A549 (cell line): ENCODE measurements around the gene NFATC3. TPM values are rescaled to one million over a fixed set of nuclear protein-coding genes. Genes with fewer than 3 reads are reported as not detected.

Experiments used
- ATAC-seq, 2 experiments: fragments of 200-7000 bp in 1 of 2; fragments of >200 bp in 1 of 2; cut with Nextera tagmentation in 1 of 2; cut with Tn5 transposase in 1 of 2; 3 replicates each; pipeline versions ENCODE4 v1.8.0 to v1.9.1; 2018 to 2020; ENCODE audit warnings: mild to moderate bottlenecking in 1 of 2, moderate library complexity in 1 of 2
- CTCF ChIA-PET: fragments of 300-600 bp; sonication (Branson Sonifier 250); formaldehyde crosslinking; extraction: SDS; loops from one replicate; lab custom pipeline; 2021; ENCODE audit warnings: antibody characterized with exemption, inconsistent platforms; lab: Yijun Ruan, JAX
- POLR2A ChIA-PET: fragments of 350-600 bp; formaldehyde crosslinking; extraction: SDS; loops from one replicate; lab custom pipeline; 2021; ENCODE audit warnings: antibody characterized with exemption, inconsistent platforms; lab: Yijun Ruan, JAX
- DNase-seq, 2 experiments: peaks; one replicate each; pipeline versions ENCODE4 v3.0.0 to v3.0.0-alpha.2; 2011 to 2016; ENCODE audit warnings: low read depth in 1 of 2, low spot score in 1 of 2
- FAIRE-seq: peaks from 2 replicates; lab custom pipeline; 2011; peaks lifted over from hg19 to GRCh38; lab: Jason Lieb, UNC
- H3K27ac ChIP-seq, 2 experiments: fragments of >200 bp; sonication (Bioruptor Twin); formaldehyde crosslinking; 3 replicates each; pipeline ENCODE4 v1.5.1; 2016 to 2017
- H3K4me1 ChIP-seq: fragments of >200 bp; sonication (Bioruptor Twin); formaldehyde crosslinking; 3 replicates; pipeline ENCODE4 v1.6.1; 2016
- H3K4me2 ChIP-seq: fragments of >200 bp; sonication (Bioruptor Twin); formaldehyde crosslinking; 3 replicates; pipeline ENCODE4 v1.6.1; 2016
- H3K4me3 ChIP-seq: fragments of >200 bp; sonication (Bioruptor Twin); formaldehyde crosslinking; 3 replicates; pipeline ENCODE4 v1.5.1; 2016
- H3K9me3 ChIP-seq: fragments of >200 bp; sonication (Bioruptor Twin); formaldehyde crosslinking; 3 replicates; pipeline ENCODE4 v1.6.1; 2016
- ATOH8 ChIP-seq: fragments of 250-450 bp; sonication (Bioruptor Pico); IDR thresholded peaks from 2 replicates; pipeline ENCODE4 v1.5.0; 2020; ENCODE audit warnings: low read depth, mild to moderate bottlenecking, moderate library complexity
- BHLHE40 ChIP-seq: IDR thresholded peaks from 2 replicates; pipeline ENCODE4 v1.6.1; 2012; ENCODE audit warnings: low read depth, low read length, inconsistent platforms
- CEBPB ChIP-seq, 2 experiments: fragments of >200 bp in 1 of 2; sonication (Bioruptor Twin) in 1 of 2; formaldehyde crosslinking in 1 of 2; IDR thresholded peaks; 2 replicates each; pipeline ENCODE4 v1.6.1; 2012 to 2016
- E2F6 ChIP-seq: IDR thresholded peaks from 2 replicates; pipeline ENCODE4 v1.6.1; 2012; ENCODE audit warnings: low read depth, borderline replicate concordance
- EHMT2 ChIP-seq: fragments of 200-600 bp; sonication (generic); IDR thresholded peaks from 2 replicates; pipeline ENCODE4 v1.6.1; 2016; ENCODE audit warnings: antibody characterized with exemption, low read depth, mild to moderate bottlenecking, moderate library complexity
- EP300 ChIP-seq, 2 experiments: fragments of >200 bp; sonication (Bioruptor Twin); formaldehyde crosslinking; IDR thresholded peaks; 2 replicates in 1 of 2; 3 replicates in 1 of 2; pipeline ENCODE4 v1.6.1; 2016 to 2017
- FOSB ChIP-seq: fragments of 250-450 bp; sonication (Bioruptor Pico); IDR thresholded peaks from 2 replicates; pipeline ENCODE4 v1.5.0; 2020; ENCODE audit warnings: mild to moderate bottlenecking, moderate library complexity
- HMGXB4 ChIP-seq: fragments of 250-450 bp; sonication (Bioruptor Pico); IDR thresholded peaks from 2 replicates; pipeline ENCODE4 v1.5.0; 2021; ENCODE audit warnings: mild to moderate bottlenecking, moderate library complexity, borderline replicate concordance
- KDM5A ChIP-seq: fragments of 200-600 bp; sonication (generic); IDR thresholded peaks from 2 replicates; pipeline ENCODE4 v1.6.1; 2016; ENCODE audit warnings: antibody characterized with exemption, mild to moderate bottlenecking
- NPAS2 ChIP-seq: fragments of 250-450 bp; sonication (Bioruptor Pico); IDR thresholded peaks from 2 replicates; pipeline ENCODE4 v1.8.0; 2022; ENCODE audit warnings: mild to moderate bottlenecking, moderate library complexity, borderline replicate concordance
- RAD21 ChIP-seq, 2 experiments: fragments of >200 bp in 1 of 2; sonication (Bioruptor Twin) in 1 of 2; formaldehyde crosslinking in 1 of 2; IDR thresholded peaks in 1 of 2; conservative IDR thresholded peaks in 1 of 2; 2 replicates in 1 of 2; 3 replicates in 1 of 2; pipeline ENCODE4 v1.6.1; 2012 to 2018; ENCODE audit warnings: inconsistent platforms in 1 of 2
- RARB ChIP-seq: fragments of 250-450 bp; sonication (Bioruptor Pico); IDR thresholded peaks from 2 replicates; pipeline ENCODE4 v1.8.0; 2021; ENCODE audit warnings: mild to moderate bottlenecking, moderate library complexity
- RCOR1 ChIP-seq: fragments of 150-350 bp; IDR thresholded peaks from 2 replicates; pipeline ENCODE4 v1.6.1; 2014; ENCODE audit warnings: antibody characterized with exemption, low read length, low read depth
- RFX5 ChIP-seq: fragments of 450-650 bp; IDR thresholded peaks from 2 replicates; pipeline ENCODE4 v1.7.1; 2014; ENCODE audit warnings: antibody characterized with exemption, mild to moderate bottlenecking, moderate library complexity
- SMC3 ChIP-seq: fragments of >200 bp; sonication (Bioruptor Twin); formaldehyde crosslinking; IDR thresholded peaks from 3 replicates; pipeline ENCODE4 v1.6.1; 2018; ENCODE audit warnings: inconsistent platforms
- USF2 ChIP-seq: fragments of 450-650 bp; IDR thresholded peaks from 2 replicates; pipeline ENCODE4 v1.6.1; 2014; ENCODE audit warnings: antibody characterized with exemption
- ZC3H11A ChIP-seq: fragments of 450-650 bp; IDR thresholded peaks from 2 replicates; pipeline ENCODE4 v1.6.1; 2014; ENCODE audit warnings: antibody characterized with exemption, mild to moderate bottlenecking
- ZSCAN20 ChIP-seq: fragments of 250-450 bp; sonication (Bioruptor Pico); IDR thresholded peaks from 2 replicates; pipeline ENCODE4 v1.8.0; 2022; ENCODE audit warnings: mild to moderate bottlenecking, moderate library complexity
- WGBS: methylation state at CpG from one replicate; pipeline ENCODE4 v1.1.6; 2017; ENCODE audit errors: missing lambda C conversion rate; 5-methylcytosine and 5-hydroxymethylcytosine counted together
- polyA plus RNA-seq, 4 experiments: library from polyadenylated mRNA; depleted of rRNA in 3 of 4; stranded (reverse); fragments of >200 nt; fragmentation: RNase III in 1 of 4; extraction: RNeasy Plus Mini Kit Qiagen cat#74134 plus additional on column Dnase treatment in 1 of 4; gene quantifications; 2 replicates in 3 of 4; 3 replicates in 1 of 4; pipeline ENCODE4 v1.2.3, GENCODE V29; 2011 to 2017
- small RNA-seq, 6 experiments: library from RNA; depleted of rRNA; stranded (forward); fragments of <200 nt; gene quantifications; one replicate each; pipeline ENCODE3, GENCODE V24; 2012

NFATC3 gene
- polyA plus RNA-seq, 2 of the 4 experiments (the other 2 are of a cell fraction) = 13.3 to 23.9 TPM

- no peak for TF ChIP-seq HMGXB4 (CRISPR knock-in tag)
- TF ChIP-seq KDM5A = no peak
- no peak for TF ChIP-seq RFX5
- TF ChIP-seq RARB (CRISPR knock-in tag) = no peak
- TF ChIP-seq NPAS2 (CRISPR knock-in tag) = no peak
- TF ChIP-seq E2F6 = no peak
- TF ChIP-seq ATOH8 = no peak
- no peak overlapping the region for H3K4me3 ChIP-seq
- ChIA-PET CTCF (interaction anchor here (1.1 to 6.9 kb wide), 3 partner anchors 13 to 98 kb away, joined by 3 to 89 read pairs (median 8); partner anchors contain the start of gene SLC7A6), POLR2A (interaction anchor here (1.0 kb wide), 1 partner anchor 11 kb away, joined by 3 read pairs; the partner anchor contains the start of gene SLC7A6)
- peaks cover 7% of the 10 kb centered on the region; the same call in 2 of the 3 replicates for H3K4me1 ChIP-seq
- 84% methylated on average over 4 of the region's 4 CpGs for WGBS
- FAIRE-seq = no peak
- ATAC-seq = no peak
- 0 out of 6 replicates have a peak overlapping the region, but pooled peaks of 1 of the 2 experiments have one; percentile 2 for H3K27ac ChIP-seq
- no peak for DNase-seq
- no peak overlapping the region for H3K4me2 ChIP-seq
- H3K9me3 ChIP-seq = no peaks in the 10 kb centered on the region
These were observed 190.5 kb downstream of the NFATC3 start for GRCh38 chr16:68275611-68276191.

- no peak for ATAC-seq
- no peak overlapping the region for H3K4me2 ChIP-seq
- ChIA-PET CTCF (interaction anchor here (2.4 to 6.9 kb wide), 2 partner anchors 14 kb away, joined by 8 to 89 read pairs; partner anchors contain the start of gene SLC7A6), POLR2A (interaction anchor here (1.0 kb wide), 1 partner anchor 12 kb away, joined by 3 read pairs; the partner anchor contains the start of gene SLC7A6)
- 73% methylated on average over 3 of the region's 3 CpGs for WGBS
- no peak for DNase-seq
- FAIRE-seq = no peak
- peaks cover 3% of the 10 kb centered on the region; the same call in 2 of the 3 replicates for H3K4me1 ChIP-seq
- no peak for TF ChIP-seq RAD21 (conservative IDR thresholded peaks at IDR 0.05 in 1 of 2, IDR thresholded peaks at IDR 0.05 in 1 of 2)
- TF ChIP-seq SMC3 = no peak
- TF ChIP-seq ZC3H11A = no peak
- TF ChIP-seq FOSB (CRISPR knock-in tag) = no peak
- no peak for TF ChIP-seq EP300 (IDR thresholded peaks at IDR 0.05)
- TF ChIP-seq USF2 = no peak
- no peak for TF ChIP-seq BHLHE40
- no peak for TF ChIP-seq CEBPB (IDR thresholded peaks at IDR 0.05)
- TF ChIP-seq ZSCAN20 (CRISPR knock-in tag) = no peak
- TF ChIP-seq EHMT2 = no peak
- no peak for TF ChIP-seq RCOR1
- no peak overlapping the region for H3K4me3 ChIP-seq
- H3K9me3 ChIP-seq = no peaks in the 10 kb centered on the region
- H3K27ac ChIP-seq = no peak overlapping the region
These were observed 191.1 kb downstream of the NFATC3 start for GRCh38 chr16:68276223-68276622.

Small RNAs within 50 kb of the gene (small RNA-seq; reads per million reads assigned to genes)
- gene RF00019 (0 reads per million in 6 experiments), gene RF00554 (0 reads per million in 6 experiments)

Other genes with a start within 250 kb of the NFATC3 start
- gene THAP11, start 243.1 kb upstream of the NFATC3 start, polyA plus RNA-seq (2011; rRNA removed) = 33.2 and 44.0 TPM in 2 replicates
- 27.2 to 30.9 TPM (median 30.0 TPM) in 3 replicates for gene THAP11, start 243.1 kb upstream of the NFATC3 start, polyA plus RNA-seq (2017; fragmentation: RNase III; extraction: RNeasy Plus Mini Kit Qiagen cat#74134 plus additional on column Dnase treatment)
- 168 and 209 TPM in 2 replicates for gene NUTF2, start 238.4 kb upstream of the NFATC3 start, polyA plus RNA-seq (2011; rRNA removed)
- gene NUTF2, start 238.4 kb upstream of the NFATC3 start, polyA plus RNA-seq (2017; fragmentation: RNase III; extraction: RNeasy Plus Mini Kit Qiagen cat#74134 plus additional on column Dnase treatment) = 270 to 301 TPM (median 287 TPM) in 3 replicates
- gene CENPT, start 237.7 kb upstream of the NFATC3 start, polyA plus RNA-seq (2011; rRNA removed) = 18.2 and 19.1 TPM in 2 replicates
- gene CENPT, start 237.7 kb upstream of the NFATC3 start, polyA plus RNA-seq (2017; fragmentation: RNase III; extraction: RNeasy Plus Mini Kit Qiagen cat#74134 plus additional on column Dnase treatment) = 35.9 to 40.3 TPM (median 36.9 TPM) in 3 replicates
- 21.0 and 35.3 TPM in 2 replicates for gene EDC4, start 212.3 kb upstream of the NFATC3 start, polyA plus RNA-seq (2011; rRNA removed)
- 54.9 to 60.4 TPM (median 58.1 TPM) in 3 replicates for gene EDC4, start 212.3 kb upstream of the NFATC3 start, polyA plus RNA-seq (2017; fragmentation: RNase III; extraction: RNeasy Plus Mini Kit Qiagen cat#74134 plus additional on column Dnase treatment)
- 0.22 and 0.34 TPM in 2 replicates for gene NRN1L, start 200.5 kb upstream of the NFATC3 start, polyA plus RNA-seq (2011; rRNA removed)
- gene NRN1L, start 200.5 kb upstream of the NFATC3 start, polyA plus RNA-seq (2017; fragmentation: RNase III; extraction: RNeasy Plus Mini Kit Qiagen cat#74134 plus additional on column Dnase treatment) = not detected in 3 replicates
- 15.1 and 18.2 TPM in 2 replicates for gene PSKH1, start 192.1 kb upstream of the NFATC3 start, polyA plus RNA-seq (2011; rRNA removed)
- gene PSKH1, start 192.1 kb upstream of the NFATC3 start, polyA plus RNA-seq (2017; fragmentation: RNase III; extraction: RNeasy Plus Mini Kit Qiagen cat#74134 plus additional on column Dnase treatment) = 14.6 to 15.8 TPM (median 15.7 TPM) in 3 replicates
- 0.92 and 1.6 TPM in 2 replicates for gene CTRL, start 153.5 kb upstream of the NFATC3 start, polyA plus RNA-seq (2011; rRNA removed)
- gene CTRL, start 153.5 kb upstream of the NFATC3 start, polyA plus RNA-seq (2017; fragmentation: RNase III; extraction: RNeasy Plus Mini Kit Qiagen cat#74134 plus additional on column Dnase treatment) = 3.6 to 4.4 TPM (median 3.9 TPM) in 3 replicates
- 11.0 and 11.3 TPM in 2 replicates for gene PSMB10, start 148.5 kb upstream of the NFATC3 start, polyA plus RNA-seq (2011; rRNA removed)
- gene PSMB10, start 148.5 kb upstream of the NFATC3 start, polyA plus RNA-seq (2017; fragmentation: RNase III; extraction: RNeasy Plus Mini Kit Qiagen cat#74134 plus additional on column Dnase treatment) = 51.9 to 53.5 TPM (median 52.4 TPM) in 3 replicates
- 1.7 and 2.6 TPM in 2 replicates for gene LCAT, start 141.2 kb upstream of the NFATC3 start, polyA plus RNA-seq (2011; rRNA removed)
- gene LCAT, start 141.2 kb upstream of the NFATC3 start, polyA plus RNA-seq (2017; fragmentation: RNase III; extraction: RNeasy Plus Mini Kit Qiagen cat#74134 plus additional on column Dnase treatment) = 8.4 to 11.2 TPM (median 10.0 TPM) in 3 replicates
- gene SLC12A4, start 116.7 kb upstream of the NFATC3 start, polyA plus RNA-seq (2011; rRNA removed) = 18.2 and 19.5 TPM in 2 replicates
- gene SLC12A4, start 116.7 kb upstream of the NFATC3 start, polyA plus RNA-seq (2017; fragmentation: RNase III; extraction: RNeasy Plus Mini Kit Qiagen cat#74134 plus additional on column Dnase treatment) = 32.6 to 34.7 TPM (median 33.2 TPM) in 3 replicates
- gene DPEP3, start 104.9 kb upstream of the NFATC3 start, polyA plus RNA-seq (2011; rRNA removed) = not detected in 2 replicates
- gene DPEP3, start 104.9 kb upstream of the NFATC3 start, polyA plus RNA-seq (2017; fragmentation: RNase III; extraction: RNeasy Plus Mini Kit Qiagen cat#74134 plus additional on column Dnase treatment) = not detected in 3 replicates
- not detected in 2 replicates for gene DPEP2, start 85.9 kb upstream of the NFATC3 start, polyA plus RNA-seq (2011; rRNA removed)
- gene DPEP2, start 85.9 kb upstream of the NFATC3 start, polyA plus RNA-seq (2017; fragmentation: RNase III; extraction: RNeasy Plus Mini Kit Qiagen cat#74134 plus additional on column Dnase treatment) = not detected in 3 replicates
- not detected in 2 replicates for gene DPEP2NB, start 69.5 kb upstream of the NFATC3 start, polyA plus RNA-seq (2011; rRNA removed)
- gene DPEP2NB, start 69.5 kb upstream of the NFATC3 start, polyA plus RNA-seq (2017; fragmentation: RNase III; extraction: RNeasy Plus Mini Kit Qiagen cat#74134 plus additional on column Dnase treatment) = not detected in 3 replicates
- 14.0 and 18.3 TPM in 2 replicates for gene DDX28, start 62.1 kb upstream of the NFATC3 start, polyA plus RNA-seq (2011; rRNA removed)
- gene DDX28, start 62.1 kb upstream of the NFATC3 start, polyA plus RNA-seq (2017; fragmentation: RNase III; extraction: RNeasy Plus Mini Kit Qiagen cat#74134 plus additional on column Dnase treatment) = 13.8 to 14.9 TPM (median 14.6 TPM) in 3 replicates
- gene DUS2, start 62.1 kb upstream of the NFATC3 start, polyA plus RNA-seq (2011; rRNA removed) = 20.7 and 21.5 TPM in 2 replicates
- 20.8 to 22.8 TPM (median 21.7 TPM) in 3 replicates for gene DUS2, start 62.1 kb upstream of the NFATC3 start, polyA plus RNA-seq (2017; fragmentation: RNase III; extraction: RNeasy Plus Mini Kit Qiagen cat#74134 plus additional on column Dnase treatment)
- 0.04 and 0.08 TPM in 2 replicates for gene ESRP2, start 150.8 kb downstream of the NFATC3 start, polyA plus RNA-seq (2011; rRNA removed)
- 0.07 to 0.10 TPM (median 0.09 TPM) in 3 replicates for gene ESRP2, start 150.8 kb downstream of the NFATC3 start, polyA plus RNA-seq (2017; fragmentation: RNase III; extraction: RNeasy Plus Mini Kit Qiagen cat#74134 plus additional on column Dnase treatment)
- 4.8 and 5.7 TPM in 2 replicates for gene PLA2G15, start 160.0 kb downstream of the NFATC3 start, polyA plus RNA-seq (2011; rRNA removed)
- 7.5 to 8.7 TPM (median 7.7 TPM) in 3 replicates for gene PLA2G15, start 160.0 kb downstream of the NFATC3 start, polyA plus RNA-seq (2017; fragmentation: RNase III; extraction: RNeasy Plus Mini Kit Qiagen cat#74134 plus additional on column Dnase treatment)
- 32.9 and 45.3 TPM in 2 replicates for gene SLC7A6, start 179.2 kb downstream of the NFATC3 start, polyA plus RNA-seq (2011; rRNA removed)
- gene SLC7A6, start 179.2 kb downstream of the NFATC3 start, polyA plus RNA-seq (2017; fragmentation: RNase III; extraction: RNeasy Plus Mini Kit Qiagen cat#74134 plus additional on column Dnase treatment) = 29.1 to 35.9 TPM (median 31.1 TPM) in 3 replicates
- 11.0 and 11.9 TPM in 2 replicates for gene SLC7A6OS, start 225.6 kb downstream of the NFATC3 start, polyA plus RNA-seq (2011; rRNA removed)
- 10.4 to 11.5 TPM (median 10.9 TPM) in 3 replicates for gene SLC7A6OS, start 225.6 kb downstream of the NFATC3 start, polyA plus RNA-seq (2017; fragmentation: RNase III; extraction: RNeasy Plus Mini Kit Qiagen cat#74134 plus additional on column Dnase treatment)
- 37.1 and 37.6 TPM in 2 replicates for gene PRMT7, start 225.6 kb downstream of the NFATC3 start, polyA plus RNA-seq (2011; rRNA removed)
- 44.7 to 47.2 TPM (median 46.3 TPM) in 3 replicates for gene PRMT7, start 225.6 kb downstream of the NFATC3 start, polyA plus RNA-seq (2017; fragmentation: RNase III; extraction: RNeasy Plus Mini Kit Qiagen cat#74134 plus additional on column Dnase treatment)